ENCODE data around the gene CLEC17A. TPM values are rescaled to one million over a fixed set of nuclear protein-coding genes. Genes with fewer than 3 reads are reported as not detected.
"Not testable (repeated sequence)": the region's sequence is repeated elsewhere in the genome, so short reads cannot be mapped to it uniquely, and the experiment has no call there.

CLEC17A gene, protein sequence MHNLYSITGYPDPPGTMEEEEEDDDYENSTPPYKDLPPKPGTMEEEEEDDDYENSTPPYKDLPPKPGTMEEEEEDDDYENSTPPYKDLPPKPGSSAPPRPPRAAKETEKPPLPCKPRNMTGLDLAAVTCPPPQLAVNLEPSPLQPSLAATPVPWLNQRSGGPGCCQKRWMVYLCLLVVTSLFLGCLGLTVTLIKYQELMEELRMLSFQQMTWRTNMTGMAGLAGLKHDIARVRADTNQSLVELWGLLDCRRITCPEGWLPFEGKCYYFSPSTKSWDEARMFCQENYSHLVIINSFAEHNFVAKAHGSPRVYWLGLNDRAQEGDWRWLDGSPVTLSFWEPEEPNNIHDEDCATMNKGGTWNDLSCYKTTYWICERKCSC
- total RNA-seq (1 to 10 TPM in 1 of 2 donors, under 1 TPM in 1; 0.56 to 1.3 TPM), polyA plus RNA-seq (ENCODE audit: insufficient read depth, low read depth, low replicate concordance) (1.4 TPM)
- long read RNA-seq, donor 1: 0 reads
- long read RNA-seq, donor 2: 0 reads

DNA sequence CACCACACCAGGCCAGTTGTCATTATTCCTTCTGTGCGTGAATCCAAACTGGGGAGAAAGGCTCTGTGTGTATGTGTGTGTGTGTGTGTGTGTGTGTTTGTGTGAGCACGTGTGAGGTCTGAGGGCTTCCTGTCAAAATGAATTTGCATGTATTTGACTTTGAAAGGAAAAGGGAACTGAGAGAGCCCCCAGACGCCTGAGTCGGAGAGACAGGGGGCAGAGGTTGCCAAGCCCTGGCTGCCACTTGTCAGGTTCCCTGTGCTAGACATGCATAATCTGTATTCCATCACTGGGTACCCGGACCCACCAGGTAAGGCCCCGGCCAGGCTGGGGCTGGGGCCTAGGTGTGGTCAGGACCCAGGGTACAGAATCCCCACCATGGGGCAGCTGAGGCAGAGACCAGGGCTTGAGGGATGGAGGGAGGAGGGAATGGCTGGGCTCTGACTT is at the start of gene CLEC17A:
CLEC17A (plus strand) TSS at position 191 of the 447 bp plus-strand sequence; CDS start at position 268, 77 bp downstream.
- Histone ChIP-seq H3K36me3 (ENCODE audit: low read depth, missing control alignments) (no peaks in the 10 kb centered on the region), H3K4me3 (no peak within 1 kb of the TSS), H3K9me3 (no peaks in the 10 kb centered on the region), H3K27ac (no peak within 1 kb of the TSS), H3K27me3 (no peaks in the 10 kb centered on the region), H3K4me1 (no peaks in the 10 kb centered on the region)
- no peak for DNase-seq
- 70 to 71% methylated on average over 5 to 6 of the region's 6 CpGs for WGBS, 2 donors
- TF ChIP-seq, protein P1, sequence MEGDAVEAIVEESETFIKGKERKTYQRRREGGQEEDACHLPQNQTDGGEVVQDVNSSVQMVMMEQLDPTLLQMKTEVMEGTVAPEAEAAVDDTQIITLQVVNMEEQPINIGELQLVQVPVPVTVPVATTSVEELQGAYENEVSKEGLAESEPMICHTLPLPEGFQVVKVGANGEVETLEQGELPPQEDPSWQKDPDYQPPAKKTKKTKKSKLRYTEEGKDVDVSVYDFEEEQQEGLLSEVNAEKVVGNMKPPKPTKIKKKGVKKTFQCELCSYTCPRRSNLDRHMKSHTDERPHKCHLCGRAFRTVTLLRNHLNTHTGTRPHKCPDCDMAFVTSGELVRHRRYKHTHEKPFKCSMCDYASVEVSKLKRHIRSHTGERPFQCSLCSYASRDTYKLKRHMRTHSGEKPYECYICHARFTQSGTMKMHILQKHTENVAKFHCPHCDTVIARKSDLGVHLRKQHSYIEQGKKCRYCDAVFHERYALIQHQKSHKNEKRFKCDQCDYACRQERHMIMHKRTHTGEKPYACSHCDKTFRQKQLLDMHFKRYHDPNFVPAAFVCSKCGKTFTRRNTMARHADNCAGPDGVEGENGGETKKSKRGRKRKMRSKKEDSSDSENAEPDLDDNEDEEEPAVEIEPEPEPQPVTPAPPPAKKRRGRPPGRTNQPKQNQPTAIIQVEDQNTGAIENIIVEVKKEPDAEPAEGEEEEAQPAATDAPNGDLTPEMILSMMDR (IDR thresholded peaks at IDR 0.05): no peak
- TF ChIP-seq POLR2A (IDR thresholded peaks at IDR 0.05): no peak
- intact Hi-C loops (cut with DNase I; ENCODE audit: low total_unique reads): no loop called here

GRCh38 chr19:14533450-14533849 is 49.4 kb upstream of the CLEC17A start:
- Histone ChIP-seq H3K9me3 (no peaks in the 10 kb centered on the region), H3K27ac (peak overlapping the region in 1 of 2 donors; percentile 35), H3K4me3 (no peak overlapping the region), H3K4me1 (peaks cover 32% of the 10 kb centered on the region), H3K36me3 (ENCODE audit: low read depth, missing control alignments) (no peaks in the 10 kb centered on the region), H3K27me3 (no peaks in the 10 kb centered on the region)
- 65 to 70% methylated on average over 5 of the region's 5 CpGs for WGBS, 2 donors
- no peak for DNase-seq
- intact Hi-C loops (cut with DNase I; ENCODE audit: low total_unique reads): no loop called here
- TF ChIP-seq, protein P1 (IDR thresholded peaks at IDR 0.05): no peak
- no peak for TF ChIP-seq POLR2A (IDR thresholded peaks at IDR 0.05)

DNA sequence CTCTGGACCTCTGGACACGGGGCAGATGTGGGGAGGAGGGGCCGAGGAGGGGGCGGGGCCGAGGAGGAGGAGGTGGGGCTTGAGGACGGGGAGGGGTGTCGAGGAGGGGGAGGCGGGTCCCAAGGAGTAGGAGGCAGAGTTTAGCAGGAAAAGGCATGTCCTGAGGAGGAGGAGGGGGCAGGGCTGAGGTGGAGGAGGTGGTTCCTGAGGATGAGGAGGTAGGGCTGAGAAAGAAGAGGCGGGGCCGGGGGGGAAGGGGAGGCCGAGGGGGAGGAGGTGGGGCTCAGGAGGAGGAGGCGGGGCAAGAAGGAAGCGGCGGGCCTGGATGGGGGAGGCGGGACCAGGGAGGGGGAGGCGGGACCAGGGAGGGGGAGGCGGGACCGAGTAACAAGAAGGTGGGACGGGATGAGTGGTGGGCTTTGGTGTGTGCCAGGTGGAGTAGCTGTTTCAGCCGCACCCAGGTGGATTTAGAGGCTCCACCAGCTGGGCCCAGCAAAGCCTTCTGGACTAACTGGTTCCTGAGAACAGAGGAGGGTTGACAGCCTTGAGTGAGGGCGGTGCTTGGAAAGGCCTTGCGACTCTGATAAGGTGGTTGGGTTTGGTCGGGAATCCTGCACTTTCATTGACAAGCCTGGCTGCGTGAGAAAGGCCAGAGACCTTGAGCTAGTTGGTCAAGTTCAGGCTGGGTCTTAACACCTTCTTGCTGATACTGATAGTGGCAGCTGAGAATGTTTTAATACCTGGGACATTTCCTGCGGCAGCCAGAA is 45.8 kb upstream of the CLEC17A start:
- no peak overlapping the region for H3K27ac ChIP-seq
- H3K4me3 ChIP-seq: peak overlapping the region in 1 of 2 donors; percentile 26

GRCh38 chr19:14540741-14541525 is 42.0 kb upstream of the CLEC17A start:
- Histone ChIP-seq H3K36me3 (ENCODE audit: low read depth, missing control alignments) (no peaks in the 10 kb centered on the region), H3K9me3 (no peaks in the 10 kb centered on the region), H3K4me1 (peaks cover 8% of the 10 kb centered on the region), H3K27ac (no peak overlapping the region), H3K4me3 (no peak overlapping the region), H3K27me3 (no peaks in the 10 kb centered on the region)
- TF ChIP-seq POLR2A (IDR thresholded peaks at IDR 0.05): no peak
- TF ChIP-seq, protein P1 (IDR thresholded peaks at IDR 0.05): no peak
- 84 to 90% methylated on average over 18 to 19 of the region's 19 CpGs for WGBS, 2 donors
- no peak for DNase-seq
- intact Hi-C loops (cut with DNase I; ENCODE audit: low total_unique reads): no loop called here

More for the DNA sequence above, 45.8 kb upstream of the CLEC17A start:
- peak; percentile 80 for DNase-seq
- Histone ChIP-seq H3K4me1 (peaks cover 17% of the 10 kb centered on the region), H3K36me3 (ENCODE audit: low read depth, missing control alignments) (no peaks in the 10 kb centered on the region), H3K27me3 (no peaks in the 10 kb centered on the region), H3K9me3 (no peaks in the 10 kb centered on the region)
- 22 to 30% methylated on average over 22 of the region's 24 CpGs for WGBS, 2 donors
- TF ChIP-seq, protein P1 (IDR thresholded peaks at IDR 0.05): no peak
- TF ChIP-seq POLR2A (IDR thresholded peaks at IDR 0.05): no peak
- intact Hi-C loops (cut with DNase I; ENCODE audit: low total_unique reads): no loop called here

- H3K27me3 ChIP-seq; intact Hi-C loops (cut with DNase I; ENCODE audit: low total_unique reads); H3K4me3 ChIP-seq; H3K27ac ChIP-seq; H3K9me3 ChIP-seq; H3K36me3 ChIP-seq (ENCODE audit: low read depth, missing control alignments); DNase-seq; H3K4me1 ChIP-seq: not testable (repeated sequence)
- 77 to 80% methylated on average over 5 of the region's 5 CpGs for WGBS, 2 donors
Measured at GRCh38 chr19:14541979-14542378, 40.9 kb upstream of the CLEC17A start.
